SK-N-MC (cell line): ENCODE data around the gene SCAMP4.

Experiments
- DNase-seq: peaks from one replicate; pipeline ENCODE4 v3.0.0-alpha.2; 2011; ENCODE audit warnings: low read depth, low spot score
- H3K27ac ChIP-seq: fragments of 200-600 bp; sonication (generic); 2 replicates; pipeline ENCODE4 v1.5.1; 2016; ENCODE audit warnings: mixed run types
- H3K36me3 ChIP-seq: fragments of 200-600 bp; sonication (generic); 2 replicates; pipeline ENCODE4 v1.6.1; 2017; ENCODE audit warnings: antibody characterized with exemption, low read length, mixed read lengths; ENCODE audit not compliant: insufficient read depth
- H3K4me3 ChIP-seq: fragments of 200-600 bp; sonication (generic); 2 replicates; pipeline ENCODE4 v1.5.1; 2016
- H3K9ac ChIP-seq: fragments of 200-600 bp; sonication (generic); 2 replicates; pipeline ENCODE4 v1.8.0; 2017; ENCODE audit warnings: mixed run types, mixed read lengths; ENCODE audit not compliant: insufficient read length
- H3K9me3 ChIP-seq: fragments of 200-600 bp; sonication (generic); 2 replicates; pipeline ENCODE4 v1.6.1; 2017; ENCODE audit warnings: low read depth, mild to moderate bottlenecking, antibody characterized with exemption, low read length, moderate library complexity, mixed read lengths
- EZH2 ChIP-seq: fragments of 200-600 bp; sonication (generic); IDR thresholded peaks from one replicate; pipeline ENCODE4 v1.6.1; 2017; ENCODE audit warnings: antibody characterized with exemption
- FOXP2 ChIP-seq: optimal IDR thresholded peaks from 2 replicates; pipeline ENCODE3; 2011; ENCODE audit warnings: mild to moderate bottlenecking, moderate library complexity; ENCODE audit not compliant: insufficient read depth; ENCODE audit errors: extremely low read length, control extremely low read depth
- POLR2AphosphoS5 ChIP-seq: IDR thresholded peaks from 2 replicates; pipeline ENCODE4 v1.6.1; 2012; ENCODE audit warnings: mild to moderate bottlenecking, low read depth, low read length, borderline replicate concordance

The SCAMP4 gene

GRCh38 chr19:1961000-1961883 is 56.0 kb downstream of the SCAMP4 start:
- Histone ChIP-seq H3K36me3 (no peaks in the 10 kb centered on the region), H3K9me3 (no peaks in the 10 kb centered on the region), H3K27ac (no peak overlapping the region), H3K4me3 (no peak overlapping the region), H3K9ac (no peak overlapping the region)
- DNase-seq: no peak
- TF ChIP-seq POLR2AphosphoS5 (no peak), EZH2 (no peak), FOXP2 (no peak)

- no peak overlapping the region for H3K9ac ChIP-seq
- no peaks in the 10 kb centered on the region for H3K36me3 ChIP-seq
- no peak overlapping the region for H3K4me3 ChIP-seq
- no peak overlapping the region for H3K27ac ChIP-seq
- no peak for DNase-seq
- TF ChIP-seq FOXP2: no peak
- TF ChIP-seq EZH2: no peak
- no peak for TF ChIP-seq POLR2AphosphoS5
- no peaks in the 10 kb centered on the region for H3K9me3 ChIP-seq
Observed at GRCh38 chr19:1962674-1963073, 57.5 kb downstream of the SCAMP4 start.

- Histone ChIP-seq H3K27ac (no peak overlapping the region), H3K36me3 (peaks cover 4% of the 10 kb centered on the region; the same call in 1 of the 2 replicates), H3K4me3 (no peak overlapping the region), H3K9ac (no peak overlapping the region), H3K9me3 (no peaks in the 10 kb centered on the region)
- TF ChIP-seq POLR2AphosphoS5 (no peak), FOXP2 (no peak), EZH2 (no peak)
- DNase-seq: no peak
Observed at GRCh38 chr19:1967087-1967608, 61.9 kb downstream of the SCAMP4 start.

- Histone ChIP-seq H3K9me3 (no peaks in the 10 kb centered on the region), H3K9ac (no peak overlapping the region), H3K4me3 (no peak overlapping the region), H3K36me3 (peaks cover 4% of the 10 kb centered on the region; the same call in 1 of the 2 replicates), H3K27ac (no peak overlapping the region)
- TF ChIP-seq POLR2AphosphoS5: no peak
- TF ChIP-seq EZH2: no peak
- TF ChIP-seq FOXP2: no peak
- DNase-seq: no peak
Observed at GRCh38 chr19:1968279-1969175, 63.3 kb downstream of the SCAMP4 start.

- H3K4me3 ChIP-seq: no peak overlapping the region
- H3K9ac ChIP-seq: no peak overlapping the region
- DNase-seq: no peak
- no peaks in the 10 kb centered on the region for H3K9me3 ChIP-seq
- TF ChIP-seq FOXP2 (no peak), POLR2AphosphoS5 (no peak), EZH2 (no peak)
- H3K36me3 ChIP-seq: peaks cover 4% of the 10 kb centered on the region; the same call in 1 of the 2 replicates
- no peak overlapping the region for H3K27ac ChIP-seq
Observed at GRCh38 chr19:1969176-1970002, 64.2 kb downstream of the SCAMP4 start.

GRCh38 chr19:1970003-1970805 is 65.0 kb downstream of the SCAMP4 start:
- no peak overlapping the region for H3K27ac ChIP-seq
- no peak for TF ChIP-seq EZH2
- no peak for TF ChIP-seq POLR2AphosphoS5
- TF ChIP-seq FOXP2: no peak
- no peak overlapping the region for H3K9ac ChIP-seq
- peaks cover 4% of the 10 kb centered on the region; the same call in 1 of the 2 replicates for H3K36me3 ChIP-seq
- no peak for DNase-seq
- H3K9me3 ChIP-seq: no peaks in the 10 kb centered on the region
- no peak overlapping the region for H3K4me3 ChIP-seq
